GM19455 (cell line): ENCODE measurements around the gene CISD3.

Source experiments
- ATAC-seq: cut with Tn5 transposase; IDR thresholded peaks from one replicate; pipeline ENCODE4 v1.9.1; 2021; ENCODE audit not compliant: unreplicated experiment

The CISD3 gene, protein sequence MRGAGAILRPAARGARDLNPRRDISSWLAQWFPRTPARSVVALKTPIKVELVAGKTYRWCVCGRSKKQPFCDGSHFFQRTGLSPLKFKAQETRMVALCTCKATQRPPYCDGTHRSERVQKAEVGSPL

DNA sequence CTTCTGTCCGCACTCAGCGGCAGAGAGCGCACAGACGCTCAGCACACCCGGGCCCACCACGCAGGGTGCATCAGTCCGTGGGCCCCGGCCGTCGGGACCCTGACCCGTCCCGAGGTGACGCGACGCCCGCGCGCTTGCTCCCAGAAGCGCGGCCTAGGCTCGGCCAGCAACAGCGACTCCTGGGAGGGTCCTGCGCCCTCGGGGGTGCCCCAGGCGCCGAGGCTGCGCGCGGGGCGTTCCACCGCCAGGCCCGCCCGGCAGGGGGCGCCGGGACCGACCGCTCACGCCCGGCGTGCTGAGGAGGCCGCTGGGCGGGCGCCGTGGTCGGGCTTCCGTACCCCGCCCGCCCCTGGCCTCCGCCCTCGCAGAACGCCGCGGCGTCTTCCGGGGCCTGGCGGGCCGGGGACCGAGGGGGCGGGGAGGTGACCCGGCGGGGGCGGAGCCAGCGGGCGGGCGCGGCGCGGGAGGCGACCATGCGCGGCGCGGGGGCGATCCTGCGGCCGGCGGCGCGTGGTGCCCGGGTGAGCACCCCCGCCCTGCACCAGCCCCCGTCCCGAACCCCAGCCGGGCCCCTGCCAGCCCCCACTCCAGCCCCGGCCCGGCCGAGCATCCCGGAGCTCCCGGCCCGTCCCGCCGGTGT is at the start of gene CISD3:
Gene CISD3 (plus strand): TSS at position 456 of the 640 bp plus-strand sequence. CDS start 18 bp downstream, at position 474.
- ATAC-seq = peak; percentile 58

DNA sequence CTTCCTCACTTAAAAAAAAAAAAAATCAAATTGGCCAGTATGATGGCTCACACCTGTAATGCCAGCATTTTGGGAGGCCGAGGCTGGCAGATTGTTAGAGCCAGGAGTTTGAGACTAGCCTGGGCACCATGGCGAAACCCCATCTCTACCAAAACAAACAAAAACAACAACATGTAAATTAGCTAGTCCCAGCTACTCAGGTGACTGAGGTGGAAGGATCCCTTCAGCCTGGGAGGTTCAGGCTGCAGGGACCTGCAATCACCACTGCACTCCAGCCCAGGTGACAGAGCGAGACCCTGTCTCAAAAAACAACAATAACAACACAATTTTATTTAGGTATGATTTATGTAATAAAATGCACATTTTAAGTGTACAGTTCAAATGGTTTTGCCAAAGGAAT is 49.0 kb upstream of the CISD3 start:
- ATAC-seq = no peak

DNA sequence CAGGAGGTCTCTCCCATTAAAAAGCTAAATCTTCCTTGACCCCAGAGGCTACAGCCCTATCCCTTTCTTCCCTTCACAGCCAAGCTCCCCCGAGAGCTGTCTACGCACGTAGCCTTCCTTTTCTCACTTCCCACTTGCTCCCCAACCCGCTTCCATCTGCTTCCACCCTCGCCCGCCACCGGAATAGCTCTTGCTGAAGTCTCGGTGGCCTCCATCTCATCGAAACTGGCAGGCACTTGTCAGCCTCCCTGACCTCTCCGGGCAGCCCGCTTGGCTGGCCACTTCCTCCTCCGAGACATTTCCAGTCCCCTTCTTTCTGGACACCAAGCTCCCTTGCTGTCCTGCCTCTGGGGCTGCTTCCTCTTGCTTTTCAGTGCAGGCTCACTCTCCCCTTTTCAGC is 44.6 kb upstream of the CISD3 start:
- no peak for ATAC-seq

DNA sequence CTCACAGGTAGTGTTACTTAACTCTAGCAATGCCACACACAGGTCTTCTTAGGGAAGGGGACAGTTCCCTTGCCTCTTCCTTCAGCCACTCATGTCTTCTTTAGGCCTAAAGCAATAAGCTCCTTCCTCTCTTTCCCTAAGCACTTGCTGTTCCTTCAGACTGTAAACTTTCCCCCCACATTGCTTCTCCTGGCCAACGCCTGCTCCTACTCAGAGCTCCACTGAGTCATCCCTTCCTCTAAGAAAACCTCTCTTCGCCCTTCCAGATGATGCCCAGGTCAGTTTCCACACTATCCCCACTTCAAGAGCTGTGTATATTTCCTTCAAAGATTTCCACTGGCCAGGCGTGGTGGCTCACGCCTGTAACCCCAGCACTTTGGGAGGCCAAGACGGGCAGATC is 42.9 kb upstream of the CISD3 start:
- ATAC-seq = no peak

DNA sequence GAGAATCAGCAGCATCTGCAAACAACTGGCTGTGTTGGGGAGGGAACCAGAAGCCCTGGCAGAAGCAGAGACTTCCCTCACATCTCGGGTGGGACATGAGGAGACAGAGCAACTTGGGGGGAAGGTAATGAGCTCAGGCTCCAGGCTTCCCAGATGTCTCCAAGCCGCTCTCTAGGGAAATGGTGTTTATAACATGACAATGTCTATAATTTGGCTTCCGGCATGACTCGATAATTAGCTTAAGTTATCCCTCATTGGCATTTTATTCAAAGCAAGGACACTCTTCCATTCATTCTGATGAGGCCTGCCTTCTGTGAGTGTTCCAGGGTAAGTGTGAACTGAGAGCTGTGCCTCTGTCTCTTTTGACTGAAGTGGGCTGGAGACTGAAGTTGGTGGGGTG is 39.8 kb upstream of the CISD3 start:
- ATAC-seq = no peak

DNA sequence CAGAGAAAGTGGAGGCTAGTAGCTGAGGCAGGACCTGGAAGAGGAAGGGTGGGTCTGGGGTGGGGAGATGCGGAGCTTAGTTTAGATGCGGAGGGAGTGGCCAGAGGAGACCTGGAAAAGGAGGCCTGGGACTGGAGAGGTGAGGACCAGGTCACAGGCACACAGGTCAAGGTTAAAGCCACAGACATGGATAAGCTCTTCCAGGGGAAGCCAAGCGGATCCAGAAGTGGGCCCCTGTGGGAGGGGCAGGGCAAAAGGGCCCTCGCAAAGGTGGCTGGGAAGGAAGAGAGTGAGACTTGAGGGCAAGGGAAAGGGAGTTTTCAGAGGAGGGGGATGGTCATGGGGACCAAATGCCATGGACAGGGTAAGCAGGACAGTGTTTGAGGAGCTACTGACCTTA is 39.0 kb upstream of the CISD3 start:
- no peak for ATAC-seq

DNA sequence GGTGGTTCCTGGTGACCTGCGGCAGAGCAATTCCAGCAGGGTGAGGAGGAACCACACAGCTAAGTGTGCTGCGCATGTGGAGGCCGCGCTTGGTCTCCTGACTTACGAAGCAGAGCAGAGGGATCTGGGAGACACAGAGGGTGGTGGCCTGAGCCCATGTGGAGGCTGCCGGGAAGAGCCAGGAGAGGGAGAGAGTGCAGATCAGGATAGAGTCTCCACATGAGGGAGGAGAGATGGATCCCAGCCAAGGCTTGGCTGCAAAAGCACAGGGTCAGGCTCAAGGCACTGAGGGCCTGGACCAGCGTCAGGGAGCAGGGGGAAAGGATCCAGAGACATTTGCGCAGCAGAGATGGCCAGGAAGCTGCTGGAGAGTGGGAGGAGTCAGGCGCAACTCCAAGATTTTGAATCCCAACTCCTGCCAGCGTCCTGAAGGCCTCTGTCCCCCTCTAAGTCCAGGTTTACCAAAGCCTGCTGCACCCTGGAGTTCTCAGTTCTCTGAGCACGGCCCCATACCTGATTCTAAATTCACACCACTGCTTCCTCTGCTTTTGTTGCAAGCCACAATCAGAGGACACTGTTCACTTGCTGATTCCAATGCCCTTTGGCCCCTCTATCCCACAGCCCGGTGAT is 36.3 kb upstream of the CISD3 start:
- no peak for ATAC-seq

DNA sequence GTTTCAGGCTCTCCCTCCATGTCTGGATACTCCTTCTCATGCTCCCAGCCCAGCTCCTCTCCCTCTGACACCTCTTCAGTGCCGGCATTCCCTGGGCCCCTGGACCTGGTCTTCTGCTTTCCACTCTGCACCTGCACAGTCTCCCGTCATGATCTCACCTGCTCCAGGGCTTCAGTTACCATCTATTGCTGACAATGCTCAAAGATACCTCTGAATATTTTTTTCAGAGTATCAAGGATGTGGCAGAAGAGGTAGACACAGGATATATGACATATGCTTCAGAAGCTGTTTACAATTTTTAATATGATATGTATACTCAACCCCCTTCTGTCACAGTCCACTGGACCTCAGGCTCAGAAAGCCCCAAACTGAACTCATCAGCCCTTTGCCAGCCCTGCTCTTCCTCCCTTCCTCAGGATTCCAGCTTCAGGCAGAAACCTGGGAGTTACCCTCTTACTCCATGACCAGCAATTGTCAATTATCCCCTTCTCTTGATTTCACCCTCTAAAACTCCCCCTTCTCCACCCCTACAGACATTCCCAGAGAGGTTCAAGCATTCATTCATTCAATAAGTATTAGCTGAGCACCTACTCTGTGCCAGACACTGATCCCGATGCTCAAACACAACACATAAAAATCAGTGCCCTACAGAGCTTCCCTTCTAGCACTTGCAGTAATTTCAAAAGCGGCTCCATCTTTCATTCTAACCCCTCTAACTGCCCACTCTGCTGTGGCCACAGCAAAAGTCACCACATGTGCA is 32.9 kb upstream of the CISD3 start:
- ATAC-seq = no peak

DNA sequence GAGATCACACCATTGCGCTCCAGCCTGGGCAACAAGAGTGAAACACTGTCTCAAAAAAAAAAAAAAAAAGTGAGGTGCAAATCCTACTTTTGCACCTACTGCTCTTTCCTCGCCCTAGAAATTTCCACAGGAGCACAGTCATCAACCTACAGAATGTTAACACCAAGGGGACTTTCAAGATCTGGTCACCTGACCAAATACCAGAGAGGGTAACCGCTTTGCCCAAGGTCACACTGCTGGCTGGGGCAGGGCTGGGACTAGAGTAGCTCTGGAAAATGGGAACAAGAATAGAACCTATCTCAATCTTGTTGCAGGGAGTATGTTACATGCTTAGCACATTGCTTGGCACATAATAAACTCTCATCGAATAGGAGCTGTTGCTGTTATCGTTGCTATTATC is 31.4 kb upstream of the CISD3 start:
- no peak for ATAC-seq

DNA sequence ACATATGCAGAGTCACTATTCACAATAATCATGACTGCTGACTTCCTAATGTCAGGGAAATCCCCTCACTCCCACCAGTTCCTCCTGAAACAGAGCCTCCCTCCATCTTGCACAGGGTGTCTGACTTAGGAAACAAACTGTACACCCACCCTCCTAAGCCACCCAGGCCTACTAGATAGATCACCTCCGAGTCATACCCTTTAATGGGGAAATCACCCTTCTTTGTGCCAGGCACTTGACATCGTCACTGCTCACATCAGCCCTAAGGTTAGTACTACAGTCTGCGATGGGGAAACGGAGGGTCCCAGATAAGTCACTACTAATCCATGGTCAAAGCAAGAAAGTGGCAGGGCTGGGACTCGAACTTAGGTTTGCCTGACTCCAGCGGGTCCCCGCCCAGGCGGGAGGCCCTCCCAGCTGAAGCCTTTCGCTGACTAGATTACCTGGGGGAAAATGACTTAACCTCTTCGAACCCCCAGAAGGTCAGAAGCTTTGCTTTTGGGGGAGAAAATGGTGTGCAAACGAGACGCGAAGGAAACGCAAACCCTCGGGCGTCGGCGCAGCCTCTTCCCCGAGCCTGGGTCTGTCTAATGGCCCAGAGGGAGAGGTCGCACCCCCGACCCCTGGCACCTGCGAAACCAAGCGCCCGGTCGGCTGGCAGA is 28.5 kb upstream of the CISD3 start:
- peak; percentile 24 for ATAC-seq

DNA sequence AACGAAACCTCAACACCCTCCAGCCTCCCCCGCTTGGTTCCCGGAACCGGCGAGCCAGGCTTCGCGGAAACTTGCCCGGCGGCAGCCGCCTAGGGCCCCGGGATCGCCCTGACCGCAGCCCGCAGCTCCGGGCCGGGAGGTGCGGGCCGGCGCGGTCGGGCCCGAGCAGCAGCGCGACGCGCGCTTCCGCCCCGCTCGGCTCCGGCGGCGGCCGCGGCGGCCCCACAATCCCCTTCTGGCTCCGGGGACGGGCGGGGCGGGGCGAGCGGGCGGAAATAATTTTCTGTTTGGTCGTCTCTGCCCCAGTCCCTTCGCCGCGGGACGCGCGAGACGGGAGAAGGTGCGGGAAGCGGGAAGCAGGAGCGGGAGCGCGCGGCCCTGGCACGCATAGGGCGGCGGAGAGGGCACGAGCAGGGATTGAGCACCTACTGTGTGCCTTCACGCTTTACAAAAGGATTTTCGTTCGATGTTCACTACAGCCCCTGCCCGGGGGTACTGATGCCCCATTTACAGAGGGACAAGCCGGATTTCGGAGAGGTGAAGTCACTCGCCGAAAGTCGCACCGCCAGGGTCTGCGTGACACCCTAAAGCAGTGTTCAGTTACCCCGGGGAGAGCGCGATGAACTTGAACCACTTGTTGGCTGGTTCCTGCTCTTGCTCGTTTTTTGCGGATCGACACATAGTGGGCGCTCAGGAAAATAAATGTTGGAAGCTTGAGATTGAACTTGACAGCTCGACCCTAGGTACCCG is 27.8 kb upstream of the CISD3 start:
- peak; percentile 31 for ATAC-seq

DNA sequence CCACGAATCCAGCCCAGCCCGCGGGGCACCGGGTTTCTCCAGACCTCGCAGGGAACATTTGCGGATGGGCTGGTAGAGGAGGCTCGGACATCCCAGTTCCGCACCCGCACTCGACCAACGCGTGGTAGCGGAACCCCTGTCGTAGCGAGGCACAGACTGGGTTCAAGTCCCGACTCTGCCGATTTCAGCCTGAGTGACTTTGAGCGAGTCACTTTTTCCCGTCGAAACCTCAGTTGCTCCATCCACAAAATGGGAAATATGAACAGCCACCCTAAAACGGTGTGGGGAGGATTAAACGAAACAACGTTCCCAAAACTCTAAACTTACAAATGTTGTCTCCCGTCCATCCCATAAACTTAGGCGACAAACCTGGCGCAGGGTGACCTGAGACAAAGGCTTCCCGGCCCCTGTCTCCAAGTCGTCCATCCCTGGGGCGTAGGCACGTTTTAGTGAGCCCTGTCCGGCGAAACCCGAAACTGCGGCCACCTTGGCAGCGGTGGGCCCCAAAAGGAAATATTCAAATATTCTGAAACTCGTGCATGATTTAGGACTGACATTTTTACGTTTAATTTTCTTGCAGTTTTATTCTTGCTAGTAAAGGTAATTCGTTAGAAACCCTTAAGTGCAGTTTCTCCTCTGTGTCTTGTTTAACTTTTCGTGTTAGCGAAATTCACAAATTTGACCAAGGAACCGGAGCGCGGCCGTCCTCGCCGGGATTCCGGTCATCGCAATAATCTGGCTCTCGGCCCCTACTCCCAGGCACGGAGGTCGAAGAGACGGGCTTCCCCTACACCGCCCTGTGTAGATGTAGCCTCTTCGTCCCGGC is 27.0 kb upstream of the CISD3 start:
- no peak for ATAC-seq

DNA sequence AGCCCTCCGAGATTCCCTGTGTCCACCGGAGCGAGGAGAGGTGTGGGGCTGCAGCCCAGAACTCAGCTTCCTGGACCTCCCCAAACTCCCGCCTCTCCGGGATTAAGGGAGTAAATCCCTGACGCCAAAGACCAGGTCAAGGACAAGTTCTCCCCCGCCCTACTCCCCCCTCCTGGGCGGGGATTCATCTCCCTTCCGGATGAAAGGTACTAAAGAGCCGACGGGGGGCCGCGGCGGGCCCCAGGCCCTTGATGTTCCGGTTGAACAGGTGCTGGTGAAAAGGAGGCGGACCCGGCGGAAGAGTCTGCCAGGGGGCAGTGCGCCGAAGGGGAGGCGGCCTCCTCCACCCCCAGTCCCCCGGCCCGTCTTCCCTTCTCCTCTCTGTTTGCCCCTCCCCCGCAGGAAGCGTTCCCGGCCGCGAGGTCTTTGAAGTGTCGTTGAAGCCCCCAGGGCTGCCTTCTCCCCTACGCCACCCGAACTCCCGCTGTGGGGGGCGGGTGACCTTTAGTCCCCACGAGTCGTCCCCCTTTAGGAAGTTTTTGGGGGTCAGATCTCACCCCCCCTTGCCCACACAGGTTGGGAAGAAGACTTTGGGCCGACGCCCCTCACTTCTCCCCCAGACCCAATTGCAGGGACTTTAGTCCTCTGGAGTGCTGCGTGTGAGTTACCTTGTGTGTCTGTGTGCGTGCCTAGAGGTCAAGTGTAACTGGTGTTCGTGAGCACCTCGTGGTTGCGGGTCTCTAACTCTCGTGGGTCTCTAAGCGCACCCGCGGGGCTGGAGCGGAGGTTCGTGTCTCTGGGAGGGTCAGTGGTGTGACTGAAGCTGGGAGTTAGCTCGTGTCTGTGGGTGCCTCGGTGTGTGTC is 26.2 kb upstream of the CISD3 start:
- ATAC-seq = no peak

DNA sequence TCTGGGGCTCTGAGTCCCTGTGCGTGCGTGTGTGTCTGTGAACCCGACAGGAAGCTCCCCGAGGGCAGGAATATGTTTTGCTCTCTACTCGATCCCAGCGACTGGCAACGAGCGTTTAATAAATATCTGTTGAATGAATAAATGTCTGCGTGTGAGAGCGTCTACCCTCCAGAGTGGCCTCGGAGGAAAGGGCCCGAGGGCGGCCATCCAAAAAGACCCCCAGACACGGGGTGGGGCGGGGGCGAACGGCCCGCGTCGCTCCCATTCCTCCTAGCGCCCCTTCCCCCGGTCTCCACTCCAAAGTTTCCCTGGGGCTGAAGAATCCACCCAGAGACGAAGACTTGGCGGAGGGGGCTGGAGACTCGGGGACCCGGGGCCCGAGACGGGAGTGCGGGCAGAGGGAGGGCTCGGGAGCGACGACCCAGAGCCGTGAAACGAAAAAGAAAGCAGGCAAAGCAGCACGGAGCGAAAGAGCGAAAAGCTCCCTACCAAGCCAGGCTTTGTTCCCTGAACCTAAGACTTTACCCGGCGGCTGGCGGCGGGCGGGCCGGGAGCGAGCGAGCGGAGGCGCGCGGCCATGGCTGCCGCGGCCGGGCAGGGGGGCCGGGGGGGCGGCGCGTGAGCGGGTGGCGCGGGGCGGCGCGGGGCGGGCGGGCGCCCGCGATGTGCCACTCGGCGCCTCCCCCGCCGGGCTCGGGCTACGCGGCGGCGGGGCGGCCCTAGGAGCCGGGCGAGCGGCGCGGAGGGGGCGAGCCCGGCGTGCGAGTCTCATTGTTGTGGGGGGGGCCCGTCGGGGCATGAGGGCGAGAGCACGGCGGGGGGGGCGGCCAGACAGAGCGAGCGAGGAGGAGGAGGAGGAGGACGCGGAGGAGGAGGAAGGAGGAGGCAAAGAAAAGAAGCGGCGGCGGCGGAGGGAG is 25.3 kb upstream of the CISD3 start, which contains the start of gene MLLT6:
Gene MLLT6 (plus strand): TSS at position 668 of the 917 bp plus-strand sequence. CDS start 360 bp downstream, outside the sequence.
- ATAC-seq = no peak

DNA sequence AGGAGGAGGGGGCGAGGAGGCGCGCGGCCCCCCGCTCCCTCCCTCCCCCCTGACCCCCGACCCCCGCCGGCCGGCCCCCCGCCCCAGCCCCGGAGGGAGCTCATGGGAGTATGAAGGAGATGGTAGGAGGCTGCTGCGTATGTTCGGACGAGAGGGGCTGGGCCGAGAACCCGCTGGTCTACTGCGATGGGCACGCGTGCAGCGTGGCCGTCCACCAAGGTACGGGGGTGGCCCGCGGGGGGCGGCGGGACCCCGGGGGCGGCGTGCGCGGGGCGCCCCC is 24.7 kb upstream of the CISD3 start:
- ATAC-seq = no peak

DNA sequence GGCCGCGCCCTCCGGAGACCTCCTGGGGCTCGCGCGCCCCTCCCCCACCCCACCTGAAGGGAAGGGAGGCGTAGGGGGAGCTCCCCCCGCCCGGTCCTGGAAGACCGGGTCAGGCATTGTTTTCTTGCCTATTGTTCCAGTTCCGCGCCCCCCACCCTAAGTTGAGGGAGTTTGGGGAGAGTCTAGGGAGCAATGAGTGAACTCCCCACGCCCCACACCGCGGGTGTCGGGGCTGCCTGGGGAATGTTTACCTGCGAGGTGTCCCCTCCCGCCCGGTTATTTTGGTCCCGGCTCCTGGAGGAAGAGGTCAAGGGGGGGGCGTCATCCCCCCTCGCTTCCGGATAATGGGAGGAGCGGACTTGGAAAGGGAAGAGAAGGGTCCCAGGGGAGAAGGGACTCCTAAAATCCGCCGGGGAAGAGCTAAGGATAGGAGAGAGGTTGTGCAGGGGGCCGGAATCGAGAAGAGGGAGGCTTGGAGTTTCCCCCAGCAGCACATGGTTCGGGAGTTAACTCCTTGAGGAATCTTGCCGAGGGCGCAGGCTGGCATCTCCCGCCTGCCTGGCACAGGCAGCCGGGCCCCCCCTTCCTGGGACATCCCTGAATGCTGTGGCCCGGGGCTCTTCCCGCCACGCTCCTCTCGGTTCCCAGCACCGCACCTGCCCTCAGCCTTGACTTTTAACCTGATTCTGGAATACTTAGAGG is 24.2 kb upstream of the CISD3 start:
- ATAC-seq = no peak

DNA sequence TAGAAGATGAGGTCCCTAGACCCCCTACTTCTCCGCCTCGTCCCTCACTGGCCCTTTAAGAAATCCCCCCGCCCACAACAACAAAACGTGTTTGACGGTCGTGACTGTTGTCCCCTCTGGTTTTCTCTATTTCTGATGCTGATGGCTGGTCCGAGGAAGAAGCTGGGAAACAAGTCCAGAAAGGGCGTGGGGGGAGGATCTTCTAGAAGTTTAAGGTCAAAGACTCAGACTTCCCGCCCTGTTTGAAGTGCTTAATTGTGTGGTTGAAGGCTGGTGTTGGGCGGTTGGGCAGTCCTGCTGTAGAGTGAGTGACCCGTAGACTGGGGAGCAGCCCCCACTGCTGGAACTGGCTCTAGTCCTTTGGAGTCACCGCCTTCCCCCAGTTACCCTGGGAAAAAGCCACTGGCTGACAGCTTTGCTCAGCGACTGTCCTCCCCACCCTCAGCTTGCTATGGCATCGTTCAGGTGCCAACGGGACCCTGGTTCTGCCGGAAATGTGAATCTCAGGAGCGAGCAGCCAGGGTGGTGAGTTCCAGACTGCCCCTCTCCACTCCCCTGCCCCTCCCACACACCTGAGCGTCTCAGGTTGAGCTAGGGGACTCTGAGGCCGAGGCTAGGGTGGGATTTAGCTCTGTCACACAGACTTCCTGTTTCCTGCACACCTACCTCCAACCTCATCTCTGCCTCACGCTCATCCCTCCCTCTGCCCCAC is 23.5 kb upstream of the CISD3 start:
- no peak for ATAC-seq
